GM12878 (cell line): ENCODE measurements around the gene GCDH. TPM values are rescaled to one million over a fixed set of nuclear protein-coding genes. Genes with fewer than 3 reads are reported as not detected.
A peak's percentile ranks its signal among the peaks of the same experiment; 100 is the strongest.

Source experiments
- CBFB ChIP-seq: IDR thresholded peaks from 2 replicates; pipeline ENCODE4 v1.6.1; 2016; ENCODE audit warnings: antibody characterized with exemption, low read depth
- EGR1 ChIP-seq, 2 experiments: IDR thresholded peaks; 1 replicate in 1 of 2; 2 replicates in 1 of 2; pipeline ENCODE4 v1.6.1; 2011 to 2012; ENCODE audit warnings: low read depth in 2 of 2, low read length in 2 of 2, borderline replicate concordance in 1 of 2, mild to moderate bottlenecking in 1 of 2, moderate library complexity in 1 of 2
- IKZF1 ChIP-seq: fragments of 450-650 bp; conservative IDR thresholded peaks from 2 replicates; pipeline ENCODE4 v1.6.1; 2017; ENCODE audit warnings: antibody characterized with exemption, mild to moderate bottlenecking
- IRF4 ChIP-seq: IDR thresholded peaks from 2 replicates; pipeline ENCODE4 v1.6.1; 2011; ENCODE audit warnings: low read depth, low read length
- JUND ChIP-seq: IDR thresholded peaks from 2 replicates; pipeline ENCODE4 v1.6.1; 2012; ENCODE audit warnings: low read depth, mild to moderate bottlenecking, low read length, improper control_type of control experiment, moderate library complexity
- KLF5 ChIP-seq: fragments of 450-650 bp; IDR thresholded peaks from 2 replicates; pipeline ENCODE4 v1.6.1; 2014; ENCODE audit warnings: mild to moderate bottlenecking; ENCODE audit not compliant: partially characterized antibody
- MAX ChIP-seq: IDR thresholded peaks from 2 replicates; pipeline ENCODE4 v1.6.1; 2012; ENCODE audit warnings: low read depth, low read length, improper control_type of control experiment
- MTA3 ChIP-seq: IDR thresholded peaks from 2 replicates; pipeline ENCODE4 v1.6.1; 2012; ENCODE audit warnings: low read length, inconsistent platforms, borderline replicate concordance
- NFXL1 ChIP-seq: fragments of 450-650 bp; IDR thresholded peaks from 2 replicates; pipeline ENCODE4 v1.6.1; 2017; ENCODE audit warnings: antibody characterized with exemption, mild to moderate bottlenecking, borderline replicate concordance
- POLR2AphosphoS2 ChIP-seq: IDR thresholded peaks from 2 replicates; pipeline ENCODE4 v1.6.1; 2011; ENCODE audit warnings: low read depth, mild to moderate bottlenecking, low read length, improper control_type of control experiment, moderate library complexity
- SUPT20H ChIP-seq: IDR thresholded peaks from 2 replicates; pipeline ENCODE4 v1.6.1; 2011; ENCODE audit warnings: low read depth, mild to moderate bottlenecking, low read length, moderate library complexity, borderline replicate concordance; ENCODE audit not compliant: control insufficient read depth
- TCF12 ChIP-seq: IDR thresholded peaks from 2 replicates; pipeline ENCODE4 v1.6.1; 2011; ENCODE audit warnings: low read depth, mild to moderate bottlenecking, low read length
- ZBED1 ChIP-seq: IDR thresholded peaks from 2 replicates; pipeline ENCODE4 v1.6.1; 2016; ENCODE audit warnings: borderline replicate concordance
- ZNF592 ChIP-seq: fragments of 450-650 bp; IDR thresholded peaks from 2 replicates; pipeline ENCODE4 v1.6.1; 2017; ENCODE audit warnings: mild to moderate bottlenecking, moderate library complexity
- ZZZ3 ChIP-seq: IDR thresholded peaks from 2 replicates; pipeline ENCODE4 v1.6.1; 2011; ENCODE audit warnings: low read depth; ENCODE audit not compliant: control insufficient read depth, insufficient read length
- polyA plus RNA-seq, 11 experiments: library from polyadenylated mRNA; depleted of rRNA in 4 of 11; unstranded in 6 of 11; stranded (reverse) in 5 of 11; fragments of >200 nt; fragmentation: Nextera tagmentation in 4 of 11; fragmentation: Illumina TruSeq in 1 of 11; extraction: Ambion mirVana in 4 of 11; extraction: Trizol in 1 of 11; gene quantifications; 1 replicate in 1 of 11; 2 replicates in 10 of 11; pipeline versions ENCODE4 v1.2.1 to v1.2.3, GENCODE V29; 2011 to 2016; ENCODE audit warnings: inconsistent platforms in 2 of 11, missing spikeins in 2 of 11, low read depth in 1 of 11
- total RNA-seq, 4 experiments: library from RNA; depleted of rRNA in 3 of 4; stranded (reverse); fragments of >200 nt in 3 of 4; fragmentation: Illumina TruSeq in 1 of 4; extraction: Trizol in 1 of 4; gene quantifications; 2 replicates each; pipeline versions ENCODE4 v1.2.1 to v1.2.3, GENCODE V29; 2013 to 2021
- TF ChIP-seq, protein P1 (sequence below): fragments of 150-350 bp; IDR thresholded peaks from 2 replicates; pipeline ENCODE4 v1.6.1; 2016; ENCODE audit warnings: low read depth, low read length
- TF ChIP-seq, protein P2 (sequence below), 3 experiments: IDR thresholded peaks in 2 of 3; conservative IDR thresholded peaks in 1 of 3; 2 replicates each; pipeline ENCODE4 v1.5.1; 2011; ENCODE audit warnings: low read depth in 3 of 3, low read length in 3 of 3, mild to moderate bottlenecking in 3 of 3, control low read depth in 2 of 3, moderate library complexity in 2 of 3, inconsistent platforms in 1 of 3, mixed read lengths in 1 of 3; ENCODE audit not compliant: control insufficient read depth in 2 of 3, insufficient read depth in 1 of 3; ENCODE audit errors: extremely low read depth in 1 of 3

Gene GCDH
- total and polyA plus RNA-seq, 10 of the 15 experiments (the other 5 are each of a cell fraction or from before 2014, with no cell fraction given), result 4.2 to 69.4 (median 39.7) TPM

GRCh38 chr19:12847159-12848139 is 43.5 kb upstream of the GCDH start (continued):
- TF ChIP-seq TCF12, result no peak
- no peak for TF ChIP-seq ZBED1
- TF ChIP-seq ZZZ3, result no peak
- TF ChIP-seq ZNF592, result peak; percentile 70; the same call in 1 of the 2 replicates
- no peak for TF ChIP-seq NFXL1
- TF ChIP-seq POLR2AphosphoS2, result no peak
- TF ChIP-seq KLF5, result no peak
- TF ChIP-seq SUPT20H, result no peak
- no peak for TF ChIP-seq MTA3
- TF ChIP-seq IKZF1, result peak; percentile 55
- TF ChIP-seq, protein P1, sequence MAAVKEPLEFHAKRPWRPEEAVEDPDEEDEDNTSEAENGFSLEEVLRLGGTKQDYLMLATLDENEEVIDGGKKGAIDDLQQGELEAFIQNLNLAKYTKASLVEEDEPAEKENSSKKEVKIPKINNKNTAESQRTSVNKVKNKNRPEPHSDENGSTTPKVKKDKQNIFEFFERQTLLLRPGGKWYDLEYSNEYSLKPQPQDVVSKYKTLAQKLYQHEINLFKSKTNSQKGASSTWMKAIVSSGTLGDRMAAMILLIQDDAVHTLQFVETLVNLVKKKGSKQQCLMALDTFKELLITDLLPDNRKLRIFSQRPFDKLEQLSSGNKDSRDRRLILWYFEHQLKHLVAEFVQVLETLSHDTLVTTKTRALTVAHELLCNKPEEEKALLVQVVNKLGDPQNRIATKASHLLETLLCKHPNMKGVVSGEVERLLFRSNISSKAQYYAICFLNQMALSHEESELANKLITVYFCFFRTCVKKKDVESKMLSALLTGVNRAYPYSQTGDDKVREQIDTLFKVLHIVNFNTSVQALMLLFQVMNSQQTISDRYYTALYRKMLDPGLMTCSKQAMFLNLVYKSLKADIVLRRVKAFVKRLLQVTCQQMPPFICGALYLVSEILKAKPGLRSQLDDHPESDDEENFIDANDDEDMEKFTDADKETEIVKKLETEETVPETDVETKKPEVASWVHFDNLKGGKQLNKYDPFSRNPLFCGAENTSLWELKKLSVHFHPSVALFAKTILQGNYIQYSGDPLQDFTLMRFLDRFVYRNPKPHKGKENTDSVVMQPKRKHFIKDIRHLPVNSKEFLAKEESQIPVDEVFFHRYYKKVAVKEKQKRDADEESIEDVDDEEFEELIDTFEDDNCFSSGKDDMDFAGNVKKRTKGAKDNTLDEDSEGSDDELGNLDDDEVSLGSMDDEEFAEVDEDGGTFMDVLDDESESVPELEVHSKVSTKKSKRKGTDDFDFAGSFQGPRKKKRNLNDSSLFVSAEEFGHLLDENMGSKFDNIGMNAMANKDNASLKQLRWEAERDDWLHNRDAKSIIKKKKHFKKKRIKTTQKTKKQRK, result no peak
- TF ChIP-seq IRF4, result no peak
- no peak for TF ChIP-seq JUND
- no peak for TF ChIP-seq MAX
- TF ChIP-seq, protein P2, sequence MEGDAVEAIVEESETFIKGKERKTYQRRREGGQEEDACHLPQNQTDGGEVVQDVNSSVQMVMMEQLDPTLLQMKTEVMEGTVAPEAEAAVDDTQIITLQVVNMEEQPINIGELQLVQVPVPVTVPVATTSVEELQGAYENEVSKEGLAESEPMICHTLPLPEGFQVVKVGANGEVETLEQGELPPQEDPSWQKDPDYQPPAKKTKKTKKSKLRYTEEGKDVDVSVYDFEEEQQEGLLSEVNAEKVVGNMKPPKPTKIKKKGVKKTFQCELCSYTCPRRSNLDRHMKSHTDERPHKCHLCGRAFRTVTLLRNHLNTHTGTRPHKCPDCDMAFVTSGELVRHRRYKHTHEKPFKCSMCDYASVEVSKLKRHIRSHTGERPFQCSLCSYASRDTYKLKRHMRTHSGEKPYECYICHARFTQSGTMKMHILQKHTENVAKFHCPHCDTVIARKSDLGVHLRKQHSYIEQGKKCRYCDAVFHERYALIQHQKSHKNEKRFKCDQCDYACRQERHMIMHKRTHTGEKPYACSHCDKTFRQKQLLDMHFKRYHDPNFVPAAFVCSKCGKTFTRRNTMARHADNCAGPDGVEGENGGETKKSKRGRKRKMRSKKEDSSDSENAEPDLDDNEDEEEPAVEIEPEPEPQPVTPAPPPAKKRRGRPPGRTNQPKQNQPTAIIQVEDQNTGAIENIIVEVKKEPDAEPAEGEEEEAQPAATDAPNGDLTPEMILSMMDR (IDR thresholded peaks at IDR 0.05 in 2 of 3, conservative IDR thresholded peaks at IDR 0.05 in 1 of 3; ENCODE audit: control insufficient read depth in 2 of 3, extremely low read depth in 1 of 3, insufficient read depth in 1 of 3, low read depth in 3 of 3, low read length in 3 of 3), result peak; percentile 92 to 98 (median 97); a peak in 5 of 6 replicates
- no peak for TF ChIP-seq CBFB
- no peak for TF ChIP-seq EGR1 (IDR thresholded peaks at IDR 0.05; ENCODE audit: borderline replicate concordance in 1 of 2, low read depth in 2 of 2, low read length in 2 of 2)
